Measurements from ENCODE around the gene GIPC1. TPM values are rescaled to one million over a fixed set of nuclear protein-coding genes. Genes with fewer than 3 reads are reported as not detected.

The GIPC1 gene
- total and polyA plus RNA-seq, 2 experiments from 2014 or later: 106 to 173 TPM

GRCh38 chr19:14516746-14517438, 21.0 kb upstream of the GIPC1 start:
- DNase-seq: peak; percentile 39
- WGBS, 2 experiments (ENCODE audit: low coverage in 1 of 2, low lambda C conversion rate in 2 of 2, missing lambda C conversion rate in 2 of 2): 19 to 20% methylated on average over 22 of the region's 22 CpGs
- Histone ChIP-seq H3F3A (ENCODE audit: insufficient read depth) (peaks cover 42% of the 10 kb centered on the region), H3K9ac (peak overlapping the region; percentile 97), H4K20me1 (ENCODE audit: insufficient read depth) (no peaks in the 10 kb centered on the region), H3K27me3 (replicated peaks; ENCODE audit: insufficient read depth) (no peaks in the 10 kb centered on the region), H3K4me1 (ENCODE audit: insufficient read depth) (peaks cover 25% of the 10 kb centered on the region), H3K4me3 (peak overlapping the region; percentile 97), H3K4me2 (ENCODE audit: unreplicated experiment) (peak overlapping the region; percentile 94), H3K9me3 (ENCODE audit: low read depth) (no peaks in the 10 kb centered on the region), H2AFZ (no peak overlapping the region), H3K36me3 (ENCODE audit: low read depth) (peaks cover 24% of the 10 kb centered on the region), H3K27ac (peak overlapping the region; percentile 97), H3K9me2 (ENCODE audit: insufficient read depth) (no peaks in the 10 kb centered on the region), H3K79me2 (ENCODE audit: insufficient read depth) (peaks cover 40% of the 10 kb centered on the region)
- in situ Hi-C loops (cut with MboI): no loop called here
- TF ChIP-seq EZH2 (IDR thresholded peaks at IDR 0.05; ENCODE audit: insufficient read depth, poor library complexity, severe bottlenecking) (no peak), EZH2phosphoT487 (IDR thresholded peaks at IDR 0.05; ENCODE audit: insufficient read depth, low read depth) (no peak)

DNA sequence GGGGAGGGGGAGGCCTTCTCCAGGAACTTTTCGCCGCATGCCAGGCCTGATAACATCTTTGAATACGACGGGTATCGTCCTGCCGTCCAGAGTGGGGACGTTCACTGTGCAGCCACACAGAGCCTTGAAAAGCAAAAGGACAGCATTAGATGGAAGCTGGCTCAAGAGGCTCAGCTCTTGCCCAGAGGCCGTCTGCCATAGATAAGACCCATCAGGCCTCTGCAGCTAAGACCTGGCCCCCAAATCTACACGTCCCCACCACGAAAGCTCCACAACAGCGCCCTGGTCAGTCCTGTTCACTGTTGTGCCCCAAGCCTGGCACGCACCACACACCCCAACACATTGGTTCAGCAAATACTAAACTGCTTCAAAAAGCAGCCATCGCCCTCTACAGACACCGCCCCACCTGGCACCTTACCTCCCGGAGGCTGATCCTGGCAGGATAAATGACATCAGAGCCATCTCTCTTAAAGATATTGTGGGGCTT, 20.2 kb upstream of the GIPC1 start:
- H3K4me2 ChIP-seq (ENCODE audit: unreplicated experiment): peak overlapping the region; percentile 94
- peaks cover 24% of the 10 kb centered on the region for H3K36me3 ChIP-seq (ENCODE audit: low read depth)
- H3K9me2 ChIP-seq (ENCODE audit: insufficient read depth): no peaks in the 10 kb centered on the region
- no peak overlapping the region for H2AFZ ChIP-seq
- TF ChIP-seq EZH2 (IDR thresholded peaks at IDR 0.05; ENCODE audit: insufficient read depth, poor library complexity, severe bottlenecking): no peak
- no peak for TF ChIP-seq EZH2phosphoT487 (IDR thresholded peaks at IDR 0.05; ENCODE audit: insufficient read depth, low read depth)
- peaks cover 40% of the 10 kb centered on the region for H3K79me2 ChIP-seq (ENCODE audit: insufficient read depth)
- peak overlapping the region; percentile 97 for H3K9ac ChIP-seq
- H3K9me3 ChIP-seq (ENCODE audit: low read depth): no peaks in the 10 kb centered on the region
- no peaks in the 10 kb centered on the region for H4K20me1 ChIP-seq (ENCODE audit: insufficient read depth)
- 82 to 83% methylated on average over 15 of the region's 15 CpGs for WGBS, 2 experiments (ENCODE audit: low coverage in 1 of 2, low lambda C conversion rate in 2 of 2, missing lambda C conversion rate in 2 of 2)
- DNase-seq: no peak
- peaks cover 28% of the 10 kb centered on the region for H3K4me1 ChIP-seq (ENCODE audit: insufficient read depth)
- H3F3A ChIP-seq (ENCODE audit: insufficient read depth): peaks cover 48% of the 10 kb centered on the region
- no peaks in the 10 kb centered on the region for H3K27me3 ChIP-seq (replicated peaks; ENCODE audit: insufficient read depth)
- in situ Hi-C loops (cut with MboI): no loop called here
- no peak overlapping the region for H3K27ac ChIP-seq
- peak overlapping the region; percentile 97 for H3K4me3 ChIP-seq

DNA sequence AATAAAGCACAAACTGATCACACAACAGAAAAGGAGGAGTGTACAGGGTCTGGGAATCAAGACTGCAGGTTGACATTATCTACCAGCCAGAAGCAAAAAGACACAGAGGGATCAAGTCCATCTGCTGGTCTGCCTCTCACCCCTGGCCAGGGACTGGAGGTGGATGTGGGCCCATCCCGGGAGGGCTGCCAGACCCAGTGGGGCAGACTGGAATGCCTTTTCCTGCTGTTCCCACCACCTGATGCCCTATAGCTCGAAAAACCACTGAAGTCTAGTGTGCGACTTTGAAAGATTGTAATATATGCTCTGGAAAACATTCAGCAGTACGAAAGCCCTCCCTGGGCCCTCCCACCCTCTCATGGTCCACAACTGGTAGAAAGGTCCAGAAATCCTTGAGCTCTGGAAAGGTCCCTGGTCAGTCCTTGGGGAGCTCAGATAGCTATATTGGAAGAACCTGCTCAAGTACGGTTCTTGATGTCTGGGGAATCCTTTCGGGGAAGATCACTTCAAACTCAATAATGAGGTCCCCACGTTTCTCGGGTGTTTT, 19.6 kb upstream of the GIPC1 start:
- peaks cover 50% of the 10 kb centered on the region for H3F3A ChIP-seq (ENCODE audit: insufficient read depth)
- peak overlapping the region; percentile 97; the same call in 1 of the 2 replicates for H3K9ac ChIP-seq
- H2AFZ ChIP-seq: no peak overlapping the region
- H3K27ac ChIP-seq: no peak overlapping the region; the same call in 1 of the 2 replicates
- H3K9me3 ChIP-seq (ENCODE audit: low read depth): no peaks in the 10 kb centered on the region
- no peaks in the 10 kb centered on the region for H3K27me3 ChIP-seq (replicated peaks; ENCODE audit: insufficient read depth)
- H3K4me3 ChIP-seq: peak overlapping the region; percentile 97
- 66% methylated on average over 8 of the region's 8 CpGs for WGBS, 2 experiments (ENCODE audit: low coverage in 1 of 2, low lambda C conversion rate in 2 of 2, missing lambda C conversion rate in 2 of 2)
- peaks cover 40% of the 10 kb centered on the region for H3K79me2 ChIP-seq (ENCODE audit: insufficient read depth)
- H3K4me2 ChIP-seq (ENCODE audit: unreplicated experiment): peak overlapping the region; percentile 94
- no peak for TF ChIP-seq EZH2phosphoT487 (IDR thresholded peaks at IDR 0.05; ENCODE audit: insufficient read depth, low read depth)
- no peak for TF ChIP-seq EZH2 (IDR thresholded peaks at IDR 0.05; ENCODE audit: insufficient read depth, poor library complexity, severe bottlenecking)
- H3K36me3 ChIP-seq (ENCODE audit: low read depth): peaks cover 24% of the 10 kb centered on the region
- H3K9me2 ChIP-seq (ENCODE audit: insufficient read depth): no peaks in the 10 kb centered on the region
- H3K4me1 ChIP-seq (ENCODE audit: insufficient read depth): peaks cover 31% of the 10 kb centered on the region
- no peaks in the 10 kb centered on the region for H4K20me1 ChIP-seq (ENCODE audit: insufficient read depth)
- DNase-seq: no peak
- in situ Hi-C loops (cut with MboI): no loop called here

DNA sequence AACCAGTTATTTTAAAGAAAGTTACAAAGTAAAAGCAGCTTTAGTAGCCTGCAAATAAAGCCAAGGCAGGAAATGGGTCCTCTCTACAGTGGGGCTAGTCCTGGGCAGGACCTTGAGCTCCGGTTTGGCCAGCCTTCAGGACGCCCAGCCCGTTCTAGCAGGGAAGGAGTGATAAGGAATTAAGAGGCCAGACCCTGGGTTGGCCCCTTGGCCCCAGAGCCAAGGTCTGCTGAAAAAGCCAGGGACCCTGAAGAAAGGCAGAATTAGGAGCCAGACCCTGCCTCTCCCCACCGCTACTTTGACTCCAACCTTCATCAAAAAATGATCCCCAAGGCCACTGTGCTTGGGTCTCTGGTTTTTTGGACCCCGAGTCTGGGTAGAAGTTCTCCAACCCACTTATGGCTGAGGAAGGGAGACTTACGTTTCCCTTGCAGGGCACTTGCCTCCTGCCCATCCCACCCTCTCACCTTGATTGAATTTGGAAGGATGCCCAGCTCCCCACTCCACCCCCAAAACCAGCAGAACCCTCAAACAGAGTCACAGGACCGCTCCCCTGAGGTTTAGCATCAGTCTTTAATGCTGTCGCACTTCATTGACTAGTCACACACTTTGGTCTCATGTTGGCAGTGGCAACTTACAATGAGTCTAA, 18.4 kb upstream of the GIPC1 start:
- Histone ChIP-seq H3K27me3 (replicated peaks; ENCODE audit: insufficient read depth) (no peaks in the 10 kb centered on the region), H3K9me2 (ENCODE audit: insufficient read depth) (no peaks in the 10 kb centered on the region), H3K79me2 (ENCODE audit: insufficient read depth) (peaks cover 40% of the 10 kb centered on the region), H3K36me3 (ENCODE audit: low read depth) (peaks cover 24% of the 10 kb centered on the region), H3K4me2 (ENCODE audit: unreplicated experiment) (no peak overlapping the region), H4K20me1 (ENCODE audit: insufficient read depth) (no peaks in the 10 kb centered on the region), H2AFZ (no peak overlapping the region), H3F3A (ENCODE audit: insufficient read depth) (peaks cover 48% of the 10 kb centered on the region), H3K9ac (no peak overlapping the region), H3K9me3 (ENCODE audit: low read depth) (no peaks in the 10 kb centered on the region), H3K4me3 (no peak overlapping the region), H3K4me1 (ENCODE audit: insufficient read depth) (peaks cover 33% of the 10 kb centered on the region), H3K27ac (no peak overlapping the region)
- DNase-seq: no peak
- WGBS, 2 experiments (ENCODE audit: low coverage in 1 of 2, low lambda C conversion rate in 2 of 2, missing lambda C conversion rate in 2 of 2): 88% methylated on average over 8 of the region's 8 CpGs
- TF ChIP-seq EZH2phosphoT487 (IDR thresholded peaks at IDR 0.05; ENCODE audit: insufficient read depth, low read depth) (no peak), EZH2 (IDR thresholded peaks at IDR 0.05; ENCODE audit: insufficient read depth, poor library complexity, severe bottlenecking) (no peak)
- in situ Hi-C loops (cut with MboI): no loop called here
